Stimulated activated CD4-positive, alpha-beta T cell treated with anti-CD3 and anti-CD28 coated beads, Interleukin-2, amount 100 ng/mL, for 24 hours (primary cell): ENCODE results near the gene VWA1.
"Not testable (repeated sequence)": the region's sequence is repeated elsewhere in the genome, so short reads cannot be mapped to it uniquely, and the experiment has no call there.

Source experiments
- DNase-seq, 2 donors: peaks; one replicate each; pipeline ENCODE4 v3.0.0-alpha.2; 2020

VWA1 gene

GRCh38 chr1:1403653-1404052 is 31.8 kb upstream of the VWA1 start:
- DNase-seq: no peak

GRCh38 chr1:1406101-1406820 is 29.2 kb upstream of the VWA1 start:
- DNase-seq: peak; percentile 30 to 31

GRCh38 chr1:1406821-1407635 is 28.5 kb upstream of the VWA1 start, which contains the start of gene MRPL20:
MRPL20 (minus strand) TSS chr1:1407293; CDS start chr1:1407217, 76 bp downstream.
- DNase-seq: peak; percentile 95 to 97

- peak; percentile 35 to 39 for DNase-seq
Observed at GRCh38 chr1:1407636-1408318, 27.7 kb upstream of the VWA1 start.

GRCh38 chr1:1410238-1410637 is 25.3 kb upstream of the VWA1 start:
- DNase-seq: not testable (repeated sequence)

- no peak for DNase-seq
Observed at GRCh38 chr1:1411626-1412025, 23.9 kb upstream of the VWA1 start.

GRCh38 chr1:1412311-1412902 is 23.1 kb upstream of the VWA1 start:
- not testable (repeated sequence) for DNase-seq

- no peak for DNase-seq
Observed at GRCh38 chr1:1415751-1416150, 19.7 kb upstream of the VWA1 start.

GRCh38 chr1:1417396-1417795 is 18.1 kb upstream of the VWA1 start:
- DNase-seq: not testable (repeated sequence)

GRCh38 chr1:1417825-1418463 is 17.5 kb upstream of the VWA1 start:
- DNase-seq: not testable (repeated sequence)

- DNase-seq: no peak
Observed at GRCh38 chr1:1418464-1419362, 16.8 kb upstream of the VWA1 start.

- DNase-seq: no peak
Observed at GRCh38 chr1:1419363-1419812, 16.1 kb upstream of the VWA1 start.

- no peak for DNase-seq
Observed at GRCh38 chr1:1419813-1420653, 15.5 kb upstream of the VWA1 start.

- DNase-seq: no peak
Observed at GRCh38 chr1:1420654-1421141, 14.8 kb upstream of the VWA1 start.

- no peak for DNase-seq
Observed at GRCh38 chr1:1421147-1421906, 14.2 kb upstream of the VWA1 start, which contains the start of gene ANKRD65. ANKRD65 (minus strand) TSS chr1:1421276; CDS start chr1:1421005, 271 bp downstream.

- DNase-seq: no peak
Observed at GRCh38 chr1:1421907-1422464, 13.5 kb upstream of the VWA1 start.

GRCh38 chr1:1422465-1423244 is 12.8 kb upstream of the VWA1 start:
- DNase-seq: no peak

GRCh38 chr1:1423245-1423597 is 12.3 kb upstream of the VWA1 start:
- DNase-seq: no peak
